B cell (primary cell): ENCODE data around the gene DUXB.

Experiments
- EZH2 ChIP-seq: IDR thresholded peaks from 2 replicates; pipeline ENCODE4 v1.6.1; 2012; ENCODE audit warnings: borderline replicate concordance, low read depth, mild to moderate bottlenecking, moderate library complexity, low read length; ENCODE audit not compliant: insufficient read depth, poor library complexity, severe bottlenecking
- TF ChIP-seq, protein P1 (sequence below): fragments of 200-600 bp; IDR thresholded peaks from one replicate; pipeline ENCODE4 v1.8.0; 2022; ENCODE audit warnings: antibody characterized with exemption, mild to moderate bottlenecking

DNA sequence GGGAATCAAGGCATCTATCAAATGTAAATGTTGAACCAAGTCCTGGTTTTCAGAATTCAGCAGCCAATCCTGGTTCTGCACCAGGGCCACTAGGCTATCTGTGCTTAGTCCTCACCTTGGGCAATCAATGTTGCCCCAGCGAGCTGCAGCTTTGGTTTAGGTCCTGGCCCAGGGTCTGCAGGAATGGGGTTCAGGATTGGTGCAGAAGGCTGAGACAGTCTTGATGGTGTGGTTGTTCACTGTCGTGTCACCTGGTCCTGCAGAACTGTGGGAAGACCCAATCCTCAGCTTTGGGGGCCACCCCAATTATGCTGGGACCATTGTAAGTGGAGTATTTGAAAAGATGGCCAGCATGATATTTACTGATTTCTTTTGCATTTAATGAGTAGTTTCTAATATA, 43.1 kb downstream of the DUXB start:
- TF ChIP-seq, protein P1, sequence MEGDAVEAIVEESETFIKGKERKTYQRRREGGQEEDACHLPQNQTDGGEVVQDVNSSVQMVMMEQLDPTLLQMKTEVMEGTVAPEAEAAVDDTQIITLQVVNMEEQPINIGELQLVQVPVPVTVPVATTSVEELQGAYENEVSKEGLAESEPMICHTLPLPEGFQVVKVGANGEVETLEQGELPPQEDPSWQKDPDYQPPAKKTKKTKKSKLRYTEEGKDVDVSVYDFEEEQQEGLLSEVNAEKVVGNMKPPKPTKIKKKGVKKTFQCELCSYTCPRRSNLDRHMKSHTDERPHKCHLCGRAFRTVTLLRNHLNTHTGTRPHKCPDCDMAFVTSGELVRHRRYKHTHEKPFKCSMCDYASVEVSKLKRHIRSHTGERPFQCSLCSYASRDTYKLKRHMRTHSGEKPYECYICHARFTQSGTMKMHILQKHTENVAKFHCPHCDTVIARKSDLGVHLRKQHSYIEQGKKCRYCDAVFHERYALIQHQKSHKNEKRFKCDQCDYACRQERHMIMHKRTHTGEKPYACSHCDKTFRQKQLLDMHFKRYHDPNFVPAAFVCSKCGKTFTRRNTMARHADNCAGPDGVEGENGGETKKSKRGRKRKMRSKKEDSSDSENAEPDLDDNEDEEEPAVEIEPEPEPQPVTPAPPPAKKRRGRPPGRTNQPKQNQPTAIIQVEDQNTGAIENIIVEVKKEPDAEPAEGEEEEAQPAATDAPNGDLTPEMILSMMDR: no peak
- TF ChIP-seq EZH2: no peak
